Spleen (tissue), 11 donors: ENCODE measurements around the gene SSTR5. TPM values are rescaled to one million over a fixed set of nuclear protein-coding genes. Genes with fewer than 3 reads are reported as not detected.

Experiments used
- DNase-seq: peaks from one replicate; pipeline ENCODE4 v3.0.0-alpha.2; 2020
- H3K27ac ChIP-seq, 8 donors: fragments of 200-600 bp; sonication (generic) in 7 of 8; 1 replicate in 4 of 8; 2 replicates in 4 of 8; pipeline versions ENCODE4 v1.5.0 to v1.8.0; 2016 to 2021; ENCODE audit warnings: inconsistent platforms in 4 of 8, mild to moderate bottlenecking in 4 of 8, moderate library complexity in 1 of 8
- H3K27me3 ChIP-seq, 7 donors: fragments of 200-600 bp; sonication (generic) in 6 of 7; replicated peaks in 1 of 7; 1 replicate in 4 of 7; 2 replicates in 3 of 7; pipeline versions ENCODE4 v1.5.0 to v1.8.0; 2016 to 2021; ENCODE audit warnings: inconsistent platforms in 3 of 7, mild to moderate bottlenecking in 1 of 7
- H3K36me3 ChIP-seq, 6 donors: fragments of 200-600 bp; sonication (generic) in 5 of 6; 1 replicate in 4 of 6; 2 replicates in 2 of 6; pipeline versions ENCODE4 v1.5.0 to v1.8.0; 2016 to 2021; ENCODE audit warnings: inconsistent platforms in 2 of 6
- H3K4me1 ChIP-seq, 6 donors: fragments of 200-600 bp; sonication (generic) in 5 of 6; 1 replicate in 3 of 6; 2 replicates in 3 of 6; pipeline versions ENCODE4 v1.5.0 to v1.8.0; 2016 to 2021; ENCODE audit warnings: inconsistent platforms in 3 of 6
- H3K4me3 ChIP-seq, 8 donors: fragments of 200-600 bp; sonication (generic) in 7 of 8; 1 replicate in 4 of 8; 2 replicates in 4 of 8; pipeline versions ENCODE4 v1.5.0 to v1.8.0; 2016 to 2021; ENCODE audit warnings: inconsistent platforms in 4 of 8, mild to moderate bottlenecking in 4 of 8, moderate library complexity in 2 of 8
- H3K9me3 ChIP-seq, 8 donors: fragments of 200-600 bp; sonication (generic) in 7 of 8; 1 replicate in 4 of 8; 2 replicates in 4 of 8; pipeline versions ENCODE4 v1.5.0 to v1.8.0; 2016 to 2021; ENCODE audit warnings: inconsistent platforms in 4 of 8
- CTCF ChIP-seq, 11 experiments: fragments of 200-600 bp in 7 of 11; fragments of 450-650 bp in 4 of 11; sonication (generic) in 4 of 11; IDR thresholded peaks in 8 of 11; conservative IDR thresholded peaks in 3 of 11; 1 replicate in 7 of 11; 2 replicates in 4 of 11; pipeline versions ENCODE4 v1.4.0 to v1.8.0; 2016 to 2021; ENCODE audit warnings: antibody characterized with exemption in 11 of 11, inconsistent platforms in 4 of 11, mild to moderate bottlenecking in 1 of 11
- POLR2A ChIP-seq, 3 donors: fragments of 450-650 bp; IDR thresholded peaks; one replicate each; pipeline ENCODE4 v1.5.1; 2017; ENCODE audit warnings: antibody characterized with exemption in 3 of 3, mild to moderate bottlenecking in 1 of 3
- POLR2AphosphoS5 ChIP-seq, 3 donors: sonication (generic); formaldehyde crosslinking; IDR thresholded peaks; one replicate each; pipeline ENCODE4 v1.5.1; 2017; ENCODE audit warnings: antibody characterized with exemption in 3 of 3
- WGBS, 5 donors: extraction: QIAGEN DNeasy Blood & Tissue Kit in 3 of 5; methylation state at CpG; one replicate each; pipeline versions ENCODE4 v1.1.5 to v1.1.7; 2013 to 2018; 5-methylcytosine and 5-hydroxymethylcytosine counted together
- intact Hi-C: fragments of 100-400 bp; cut with DNase I; formaldehyde crosslinking; loops from one replicate; pipeline ENCODE4 v1.15.0; 2023; ENCODE audit warnings: low total_unique reads
- polyA plus RNA-seq, 3 donors: library from polyadenylated mRNA; stranded (reverse); fragments of 200-250 nt; gene quantifications; one replicate each; pipeline ENCODE4 v1.2.1, GENCODE V29; 2013
- total RNA-seq, 7 donors: library from RNA; depleted of rRNA in 3 of 7; stranded (reverse); fragments of >200 nt in 3 of 7; fragmentation: NEBNext Ultra II Directional in 4 of 7; extraction: Animal tissue kit (Norgen Biotek cat#: 25700) in 4 of 7; gene quantifications; one replicate each; pipeline versions ENCODE4 v1.1.0 to v1.2.1, GENCODE V29; 2016 to 2021
- donor health status: healthy with polysubstance abuse.
- donor health status: DM: no; HTN: no; CAD: no; lungs with moderate emphysema.
- donor health status: DM: no; HTN: no; CAD: no.
- donor health status: Bipolar disorder and iron deficiency.
- donor health status: healthy.
- donor health status: DM: no; HTN: no; CAD: no.
- donor health status: DM: yes; HTN: yes; CAD: no.

Gene SSTR5
- total and polyA plus RNA-seq, 10 donors = not detected

- H3K27ac ChIP-seq = no peak overlapping the region
- intact Hi-C loops = loop anchor here (5.0 kb wide), 1 partner anchor 245 kb away; no protein-coding TSS in a partner anchor
- peaks cover 0 to 36% (median 27%) of the 10 kb centered on the region in 8 donors for H3K9me3 ChIP-seq
- 14 to 31% (median 28%) methylated on average over 21 to 33 of the region's 33 CpGs for WGBS, 5 donors
- peak; percentile 28 to 84 (median 60) for TF ChIP-seq CTCF (IDR thresholded peaks at IDR 0.05 in 8 of 11, conservative IDR thresholded peaks at IDR 0.05 in 3 of 11)
- no peak for TF ChIP-seq POLR2AphosphoS5 (IDR thresholded peaks at IDR 0.05)
- H3K4me1 ChIP-seq = peaks cover 0 to 9% (median 0%) of the 10 kb centered on the region in 6 donors
- no peak overlapping the region for H3K4me3 ChIP-seq
- no peak for DNase-seq
- H3K27me3 ChIP-seq = peaks cover 0 to 76% (median 28%) of the 10 kb centered on the region in 7 donors
- H3K36me3 ChIP-seq = no peaks in the 10 kb centered on the region
Observed at GRCh38 chr16:1057252-1057932, 15.2 kb upstream of the SSTR5 start.

- intact Hi-C loops = loop anchor here (5.0 kb wide), 1 partner anchor 246 kb away; no protein-coding TSS in a partner anchor
- no peak overlapping the region for H3K27ac ChIP-seq
- H3K27me3 ChIP-seq = peaks cover 0 to 78% (median 28%) of the 10 kb centered on the region in 7 donors
- H3K9me3 ChIP-seq = peaks cover 0 to 36% (median 27%) of the 10 kb centered on the region in 8 donors
- no peak for TF ChIP-seq POLR2A (IDR thresholded peaks at IDR 0.05)
- TF ChIP-seq CTCF (IDR thresholded peaks at IDR 0.05 in 8 of 11, conservative IDR thresholded peaks at IDR 0.05 in 3 of 11) = no peak
- TF ChIP-seq POLR2AphosphoS5 (IDR thresholded peaks at IDR 0.05) = no peak
- no peak for DNase-seq
- H3K4me3 ChIP-seq = no peak overlapping the region
- WGBS, 5 donors = 23 to 61% (median 39%) methylated on average over 3 to 14 of the region's 14 CpGs
- H3K36me3 ChIP-seq = no peaks in the 10 kb centered on the region
- H3K4me1 ChIP-seq = peaks cover 0 to 9% (median 0%) of the 10 kb centered on the region in 6 donors
Observed at GRCh38 chr16:1058216-1058615, 14.3 kb upstream of the SSTR5 start.

- 86 to 93% (median 90%) methylated on average over 3 of the region's 3 CpGs for WGBS, 5 donors
- no peak overlapping the region for H3K4me3 ChIP-seq
- H3K9me3 ChIP-seq = peaks cover 0 to 36% (median 27%) of the 10 kb centered on the region in 8 donors
- DNase-seq = no peak
- H3K27ac ChIP-seq = no peak overlapping the region
- no peak for TF ChIP-seq POLR2A (IDR thresholded peaks at IDR 0.05)
- TF ChIP-seq CTCF (IDR thresholded peaks at IDR 0.05 in 8 of 11, conservative IDR thresholded peaks at IDR 0.05 in 3 of 11) = no peak
- no peak for TF ChIP-seq POLR2AphosphoS5 (IDR thresholded peaks at IDR 0.05)
- no peaks in the 10 kb centered on the region for H3K36me3 ChIP-seq
- peaks cover 0 to 78% (median 33%) of the 10 kb centered on the region in 7 donors for H3K27me3 ChIP-seq
- intact Hi-C loops = loop anchor here (5.0 kb wide), 1 partner anchor 247 kb away; no protein-coding TSS in a partner anchor
- peaks cover 0 to 9% (median 0%) of the 10 kb centered on the region in 6 donors for H3K4me1 ChIP-seq
Observed at GRCh38 chr16:1059310-1059709, 13.2 kb upstream of the SSTR5 start.
